Measurements from ENCODE around the gene RAB21.
A peak's percentile ranks its signal among the peaks of the same experiment; 100 is the strongest.

The RAB21 gene

GRCh38 chr12:71846322-71846940, 91.8 kb downstream of the RAB21 start:
- TF ChIP-seq RAD21 (IDR thresholded peaks at IDR 0.05; ENCODE audit: low read depth) (peak; percentile 44), EGR1 (IDR thresholded peaks at IDR 0.05) (no peak)

DNA sequence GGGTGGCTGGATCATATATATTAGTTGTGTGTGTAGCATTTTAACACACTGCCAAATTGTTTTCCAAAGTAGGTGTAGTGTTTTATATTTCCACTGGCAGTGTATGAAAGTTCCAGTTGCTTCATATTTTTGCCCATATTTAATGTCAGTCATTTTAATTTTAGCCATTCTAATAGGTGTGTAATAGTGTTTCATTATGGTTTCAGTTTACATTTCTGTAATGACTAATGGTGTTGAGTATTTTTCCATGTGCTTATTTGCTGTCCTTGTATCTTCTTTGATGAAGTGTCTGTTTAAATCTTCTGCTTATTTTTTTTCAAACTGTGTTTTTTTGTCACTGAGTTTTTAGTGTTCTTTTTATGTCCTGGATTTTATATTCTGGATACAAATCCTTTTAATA, 93.5 kb downstream of the RAB21 start:
- no peak for TF ChIP-seq TEAD4 (IDR thresholded peaks at IDR 0.05)

DNA sequence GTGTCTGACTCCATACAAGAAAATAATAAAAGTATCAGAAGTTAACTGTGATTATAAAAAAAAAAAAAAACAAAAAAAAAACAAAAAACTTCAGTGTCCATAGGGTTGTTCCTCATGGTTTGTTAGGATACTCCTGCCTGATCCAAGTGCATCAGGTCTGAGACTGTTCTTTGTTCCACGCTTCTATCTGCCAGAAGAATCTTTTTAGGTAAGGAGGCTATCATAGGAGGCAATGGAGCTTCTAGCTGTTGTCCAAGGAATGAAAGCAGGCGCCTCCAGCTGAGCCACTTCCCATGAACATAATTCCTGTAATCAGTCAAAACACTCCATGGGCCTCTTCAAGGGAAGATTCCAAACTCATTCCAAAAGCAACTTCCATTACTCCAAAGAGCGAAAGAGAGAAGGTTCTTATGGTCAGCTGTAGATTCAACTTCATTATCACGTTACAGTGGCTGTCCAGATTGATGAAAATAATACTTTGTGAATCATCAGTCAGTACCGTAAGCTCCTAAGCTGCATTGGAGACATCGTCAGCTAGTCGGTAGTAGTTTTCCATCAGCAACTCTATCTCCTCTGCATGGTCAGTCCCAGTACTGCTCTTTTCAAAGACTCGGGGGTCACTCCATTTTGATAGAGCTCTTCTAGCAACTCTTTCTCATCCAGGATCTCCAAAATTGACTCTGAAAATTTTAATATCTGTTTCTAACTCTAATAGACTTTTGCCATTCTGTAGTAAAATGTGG, 94.6 kb downstream of the RAB21 start:
- TF ChIP-seq TAF1 (IDR thresholded peaks at IDR 0.05; ENCODE audit: low read depth) (no peak), CREB1 (IDR thresholded peaks at IDR 0.05; ENCODE audit: low read depth) (no peak), YY1 (IDR thresholded peaks at IDR 0.05; ENCODE audit: low read depth) (no peak), TCF12 (IDR thresholded peaks at IDR 0.05; ENCODE audit: low read depth) (no peak), RAD21 (IDR thresholded peaks at IDR 0.05; ENCODE audit: low read depth) (no peak), MAX (IDR thresholded peaks at IDR 0.05) (no peak), ZBTB7A (IDR thresholded peaks at IDR 0.05; ENCODE audit: low read depth) (no peak), EGR1 (IDR thresholded peaks at IDR 0.05) (no peak), NFIC (IDR thresholded peaks at IDR 0.05) (no peak), TEAD4 (IDR thresholded peaks at IDR 0.05) (no peak), FOXM1 (IDR thresholded peaks at IDR 0.05; ENCODE audit: borderline replicate concordance, low read depth) (no peak), CEBPB (IDR thresholded peaks at IDR 0.05) (no peak)
- TF ChIP-seq, protein P1, sequence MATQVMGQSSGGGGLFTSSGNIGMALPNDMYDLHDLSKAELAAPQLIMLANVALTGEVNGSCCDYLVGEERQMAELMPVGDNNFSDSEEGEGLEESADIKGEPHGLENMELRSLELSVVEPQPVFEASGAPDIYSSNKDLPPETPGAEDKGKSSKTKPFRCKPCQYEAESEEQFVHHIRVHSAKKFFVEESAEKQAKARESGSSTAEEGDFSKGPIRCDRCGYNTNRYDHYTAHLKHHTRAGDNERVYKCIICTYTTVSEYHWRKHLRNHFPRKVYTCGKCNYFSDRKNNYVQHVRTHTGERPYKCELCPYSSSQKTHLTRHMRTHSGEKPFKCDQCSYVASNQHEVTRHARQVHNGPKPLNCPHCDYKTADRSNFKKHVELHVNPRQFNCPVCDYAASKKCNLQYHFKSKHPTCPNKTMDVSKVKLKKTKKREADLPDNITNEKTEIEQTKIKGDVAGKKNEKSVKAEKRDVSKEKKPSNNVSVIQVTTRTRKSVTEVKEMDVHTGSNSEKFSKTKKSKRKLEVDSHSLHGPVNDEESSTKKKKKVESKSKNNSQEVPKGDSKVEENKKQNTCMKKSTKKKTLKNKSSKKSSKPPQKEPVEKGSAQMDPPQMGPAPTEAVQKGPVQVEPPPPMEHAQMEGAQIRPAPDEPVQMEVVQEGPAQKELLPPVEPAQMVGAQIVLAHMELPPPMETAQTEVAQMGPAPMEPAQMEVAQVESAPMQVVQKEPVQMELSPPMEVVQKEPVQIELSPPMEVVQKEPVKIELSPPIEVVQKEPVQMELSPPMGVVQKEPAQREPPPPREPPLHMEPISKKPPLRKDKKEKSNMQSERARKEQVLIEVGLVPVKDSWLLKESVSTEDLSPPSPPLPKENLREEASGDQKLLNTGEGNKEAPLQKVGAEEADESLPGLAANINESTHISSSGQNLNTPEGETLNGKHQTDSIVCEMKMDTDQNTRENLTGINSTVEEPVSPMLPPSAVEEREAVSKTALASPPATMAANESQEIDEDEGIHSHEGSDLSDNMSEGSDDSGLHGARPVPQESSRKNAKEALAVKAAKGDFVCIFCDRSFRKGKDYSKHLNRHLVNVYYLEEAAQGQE (IDR thresholded peaks at IDR 0.05; ENCODE audit: low read depth) = no peak

Measured in Ishikawa (cell line).